ENCODE data around the gene NPR3.

GRCh38 chr5:32828492-32828891 lies 117.4 kb downstream of the NPR3 start:
- TF ChIP-seq CTCF (optimal IDR thresholded peaks at IDR 0.05 in 1 of 3, IDR thresholded peaks at IDR 0.05 in 1 of 3, conservative IDR thresholded peaks at IDR 0.05 in 1 of 3; ENCODE audit: extremely low read depth in 1 of 3, insufficient read depth in 2 of 3, low read length in 3 of 3) (no peak), EZH2 (IDR thresholded peaks at IDR 0.05; ENCODE audit: low read length) (no peak)

Data from keratinocyte (primary cell).